Activated naive CD8-positive, alpha-beta T cell treated with anti-CD3 and anti-CD28 coated beads, Interleukin-2, amount 50 U/mL, for 16 hours (primary cell): ENCODE results near the gene HNRNPUL2.
"Not testable (repeated sequence)": the region's sequence is repeated elsewhere in the genome, so short reads cannot be mapped to it uniquely, and the experiment has no call there.

Experiments used
- DNase-seq: peaks from one replicate; pipeline ENCODE4 v3.0.0-alpha.2; 2020; ENCODE audit warnings: low read depth, low spot score

HNRNPUL2 gene

GRCh38 chr11:62727165-62727871, at the start of gene HNRNPUL2:
Gene HNRNPUL2, minus strand, starts transcription at chr11:62727457. Its CDS starts 301 bp downstream, at chr11:62727156.
- DNase-seq = peak; percentile 95

- no peak for DNase-seq
These were observed 48.4 kb upstream of the HNRNPUL2 start for GRCh38 chr11:62775646-62776045.

DNA sequence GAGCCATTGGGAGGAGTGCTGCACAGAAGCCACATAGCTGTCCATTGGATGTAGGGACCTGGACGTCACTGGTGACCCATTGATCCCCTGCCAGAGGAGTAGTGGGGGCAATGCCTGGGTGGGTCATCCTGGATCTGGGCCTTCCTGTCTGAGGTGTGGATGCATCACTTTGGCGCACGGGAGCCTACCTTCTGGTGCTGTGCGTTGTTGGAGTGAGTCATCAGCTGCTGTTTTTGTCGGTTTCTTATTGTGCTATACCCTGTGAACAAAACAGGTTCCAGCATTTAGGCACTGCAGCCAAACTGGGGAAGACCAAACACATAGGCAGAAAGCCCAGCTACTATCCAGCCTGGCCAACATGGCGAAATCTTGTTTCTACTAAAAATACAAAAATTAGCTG, 47.1 kb upstream of the HNRNPUL2 start:
- DNase-seq = no peak

DNA sequence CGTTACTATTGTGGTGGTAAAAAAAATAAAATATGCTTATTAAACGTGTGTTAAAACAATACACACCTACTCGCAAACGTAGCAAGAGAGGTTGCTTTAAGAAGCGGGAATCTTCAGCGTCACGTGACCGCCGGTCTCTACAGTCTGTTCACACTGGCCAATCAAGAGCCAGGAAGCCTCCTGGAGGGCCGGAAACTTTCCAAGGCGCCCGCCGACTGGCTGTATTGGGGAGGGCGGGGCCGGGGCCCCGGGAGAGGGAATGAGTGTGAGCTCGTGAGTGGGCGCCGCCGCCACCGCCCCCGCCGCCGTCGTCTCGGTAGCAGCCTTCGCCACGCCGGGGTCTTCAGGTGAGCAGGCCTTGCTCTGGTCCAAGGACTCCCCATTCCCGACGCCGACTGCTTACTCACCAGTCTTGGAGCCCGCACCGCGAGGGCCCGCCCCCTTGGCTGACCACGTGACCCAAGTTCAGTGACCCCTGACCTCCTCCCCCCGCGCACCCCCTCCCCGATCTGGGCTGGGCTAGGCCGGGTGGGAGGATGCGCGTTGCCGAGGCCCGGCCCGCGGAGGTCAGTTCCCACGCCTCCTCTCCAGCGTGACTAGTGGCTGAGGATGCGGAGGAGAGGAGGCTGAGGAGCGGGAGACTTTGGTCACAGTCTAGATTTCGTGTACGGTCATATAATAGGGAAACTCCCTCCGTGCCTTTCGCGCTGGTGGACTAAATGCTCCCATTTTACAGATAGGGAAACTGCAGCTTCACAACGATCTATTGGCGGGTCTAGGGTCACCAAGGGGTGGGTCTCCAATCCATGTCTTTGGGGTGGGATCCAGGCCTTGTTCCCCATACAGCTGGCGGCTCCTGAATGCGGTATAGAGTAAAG, 44.1 kb upstream of the HNRNPUL2 start, which contains the start of gene TAF6L:
Gene TAF6L (plus strand): TSS at position 253 of the 878 bp plus-strand sequence. CDS start 4,388 bp downstream, outside the sequence.
- DNase-seq = peak; percentile 83

DNA sequence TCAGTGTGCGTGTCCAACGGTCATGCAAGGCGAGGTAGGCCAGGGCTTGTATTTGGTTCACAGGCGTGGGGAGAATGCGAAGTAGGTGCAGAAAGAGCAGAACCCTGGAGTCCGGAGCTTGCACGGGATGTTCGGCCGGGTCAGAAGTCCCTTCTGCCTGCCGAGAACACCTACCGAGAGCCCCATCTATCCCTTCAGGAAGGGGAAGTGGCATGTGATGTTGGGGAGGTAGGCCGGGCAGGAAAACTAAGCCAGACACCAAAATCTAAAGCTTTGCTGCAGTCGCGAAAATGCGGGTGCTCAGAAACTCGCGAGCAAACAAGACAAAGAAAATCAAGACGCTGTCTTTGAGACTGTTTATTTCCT, 43.5 kb upstream of the HNRNPUL2 start:
- no peak for DNase-seq

DNA sequence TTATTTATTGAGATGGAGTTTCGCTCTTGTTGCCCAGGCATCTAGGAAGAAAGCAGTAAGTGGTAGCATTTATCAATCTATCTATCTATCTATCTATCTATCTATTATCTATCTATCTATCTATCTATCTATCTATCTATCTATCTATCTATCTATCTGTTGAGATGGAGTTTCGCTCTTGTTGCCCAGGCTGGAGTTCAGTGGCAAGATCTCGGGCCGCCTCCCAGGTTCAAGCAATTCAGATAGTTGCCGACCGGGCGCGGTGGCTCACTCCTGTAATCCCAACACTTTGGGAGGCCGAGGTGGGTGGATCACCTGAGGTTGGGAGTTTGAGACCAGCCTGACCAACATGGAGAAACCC, 33.6 kb upstream of the HNRNPUL2 start:
- DNase-seq = not testable (repeated sequence)

DNA sequence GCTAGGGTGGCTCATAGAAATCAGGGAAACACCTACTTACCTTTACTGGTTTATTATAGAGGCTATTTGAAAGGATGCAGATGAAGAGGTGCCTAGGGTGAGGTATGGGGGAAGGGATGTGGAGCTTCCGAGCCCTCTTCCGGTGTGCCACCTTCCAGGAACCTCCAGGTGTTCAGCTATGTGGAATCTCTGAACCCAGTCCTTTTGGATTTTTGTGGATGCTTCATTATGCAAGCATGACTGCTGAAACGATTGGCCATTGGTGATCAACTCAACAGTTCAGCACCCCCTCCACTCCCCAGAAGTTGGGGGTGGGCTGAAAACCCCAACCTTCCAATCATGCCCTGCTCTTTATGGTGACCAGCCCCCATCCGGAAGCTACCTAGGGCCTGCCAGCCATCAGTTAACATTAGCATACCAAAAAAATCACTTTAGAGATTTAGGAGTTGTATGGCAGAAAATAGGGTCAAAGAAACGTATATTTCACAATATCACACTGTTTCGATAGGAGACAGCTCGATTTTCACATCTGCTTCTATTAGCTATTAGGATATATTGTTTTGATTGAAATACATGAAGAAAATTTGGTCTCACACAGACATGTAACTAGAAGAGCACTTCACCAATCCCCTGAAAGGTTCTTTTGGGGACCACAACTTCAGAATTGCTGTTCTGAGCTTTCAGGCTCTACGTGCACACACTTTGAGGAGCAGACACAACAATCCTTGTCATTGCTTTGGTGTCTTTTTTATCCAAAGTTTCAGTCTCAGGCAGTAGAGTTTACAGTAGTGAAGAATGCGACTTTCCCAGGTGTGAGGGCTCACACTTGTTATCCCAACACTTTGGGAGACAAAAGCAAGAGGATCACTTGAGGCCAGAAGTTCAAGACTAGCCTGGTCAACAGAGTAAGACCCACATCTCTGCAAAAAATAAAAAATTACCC, 30.9 kb upstream of the HNRNPUL2 start:
- DNase-seq = no peak

DNA sequence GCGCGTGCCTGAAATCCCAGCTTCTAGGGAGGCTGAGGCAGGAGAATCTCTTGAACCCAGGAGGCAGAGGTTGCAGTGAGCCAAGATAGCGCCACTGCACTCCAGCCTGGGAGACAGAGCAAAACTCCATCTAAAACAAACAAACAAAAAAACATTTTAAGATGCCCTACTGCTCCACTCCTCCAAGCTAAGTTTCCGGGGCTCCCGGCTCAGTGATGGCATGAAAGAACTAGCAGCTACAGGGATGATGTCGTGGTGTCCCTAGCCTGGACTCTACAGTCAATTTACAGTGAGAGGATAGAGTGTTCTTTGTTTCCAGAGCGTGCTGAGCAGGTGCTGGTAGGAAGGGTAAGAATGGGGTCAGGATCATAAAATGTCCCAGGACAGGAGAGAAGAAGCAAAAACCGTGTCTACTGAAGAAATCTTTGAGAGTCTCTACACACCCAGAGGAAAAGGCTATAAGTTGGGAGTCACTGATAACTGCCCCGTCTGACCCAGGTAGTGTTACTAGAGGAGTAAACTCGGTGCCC, 27.9 kb upstream of the HNRNPUL2 start:
- no peak for DNase-seq

DNA sequence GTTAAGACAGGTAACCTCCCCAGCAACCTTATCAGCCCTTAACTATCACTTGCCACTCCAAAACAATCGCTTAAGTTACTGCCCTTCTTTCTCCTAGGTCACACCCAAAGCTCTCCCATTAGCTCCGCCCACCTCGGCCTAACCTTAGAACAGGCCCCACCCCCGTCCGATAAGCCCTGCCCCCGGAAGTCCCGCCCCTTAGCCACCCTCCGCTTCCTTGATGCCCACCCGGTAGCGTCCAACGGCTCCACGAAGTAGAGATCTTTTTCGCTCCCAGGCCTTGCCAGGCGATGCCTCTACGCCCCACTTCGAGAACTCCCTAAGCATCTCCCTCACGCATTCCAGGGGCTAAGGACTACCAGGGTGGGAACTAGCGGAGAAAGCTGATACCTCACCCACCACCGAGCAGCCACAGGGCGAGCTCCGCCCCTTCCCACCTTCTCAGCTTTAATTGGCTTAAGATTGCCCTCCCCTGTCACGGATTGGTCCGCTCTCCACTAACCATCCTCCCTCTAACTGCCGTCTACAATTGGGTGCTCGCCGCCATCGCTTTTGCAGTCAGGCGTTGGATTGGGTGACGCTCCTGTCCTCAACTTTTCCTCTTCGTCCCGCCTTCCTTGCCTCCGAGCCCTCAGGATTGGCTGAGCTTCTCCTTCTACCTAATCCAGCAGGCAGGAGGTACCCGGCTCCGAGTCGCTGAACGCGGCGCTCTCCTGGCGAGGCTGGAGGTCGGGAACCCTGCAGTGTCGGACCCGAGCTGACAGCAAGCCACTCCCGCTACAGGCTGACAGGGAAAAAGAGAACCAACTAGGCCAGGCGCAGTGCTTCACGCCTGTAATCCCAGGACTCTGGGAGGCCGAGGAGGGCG, 26.7 kb upstream of the HNRNPUL2 start, which contains the start of gene ZBTB3:
Gene ZBTB3 (minus strand): TSS at position 425 of the 868 bp plus-strand sequence. CDS start 496 bp downstream, outside the sequence.
- peak; percentile 89 for DNase-seq

DNA sequence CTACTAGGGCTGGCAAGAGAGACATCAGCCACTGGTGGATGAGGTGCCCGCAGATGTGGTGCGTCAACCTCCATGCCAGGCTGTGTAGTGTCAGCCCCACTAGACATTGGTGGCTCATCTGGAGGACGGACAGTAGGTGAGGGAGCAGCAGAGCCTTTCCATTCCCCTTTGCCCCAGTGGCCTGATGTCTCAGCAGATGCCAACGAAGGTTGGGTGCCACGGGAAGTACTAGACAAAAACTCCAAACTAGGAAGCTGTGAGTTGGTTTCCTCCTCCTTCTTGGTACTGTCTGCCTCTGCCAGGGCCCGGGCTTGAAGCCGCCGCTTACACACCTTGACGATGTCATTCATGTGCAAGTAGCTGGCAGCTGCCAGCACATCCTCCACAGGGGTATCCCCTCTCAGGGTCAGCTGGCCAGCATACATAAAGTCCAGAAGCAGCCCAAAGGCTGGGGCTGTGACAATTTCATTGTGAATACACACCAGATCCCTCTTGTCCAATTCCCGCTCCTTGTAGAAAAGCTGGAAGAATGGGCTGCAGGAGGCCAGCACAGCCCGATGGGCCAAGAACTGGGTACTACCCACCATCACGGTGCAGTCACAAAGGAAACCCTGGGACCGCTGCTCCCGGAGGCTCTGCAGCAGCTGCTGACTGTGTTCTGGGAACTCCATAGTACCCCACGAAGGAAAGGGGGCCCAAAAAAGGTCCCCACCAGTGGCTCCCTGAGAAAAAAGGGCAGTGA, 25.9 kb upstream of the HNRNPUL2 start:
- no peak for DNase-seq

GRCh38 chr11:62752177-62752785, 25.0 kb upstream of the HNRNPUL2 start:
- no peak for DNase-seq

DNA sequence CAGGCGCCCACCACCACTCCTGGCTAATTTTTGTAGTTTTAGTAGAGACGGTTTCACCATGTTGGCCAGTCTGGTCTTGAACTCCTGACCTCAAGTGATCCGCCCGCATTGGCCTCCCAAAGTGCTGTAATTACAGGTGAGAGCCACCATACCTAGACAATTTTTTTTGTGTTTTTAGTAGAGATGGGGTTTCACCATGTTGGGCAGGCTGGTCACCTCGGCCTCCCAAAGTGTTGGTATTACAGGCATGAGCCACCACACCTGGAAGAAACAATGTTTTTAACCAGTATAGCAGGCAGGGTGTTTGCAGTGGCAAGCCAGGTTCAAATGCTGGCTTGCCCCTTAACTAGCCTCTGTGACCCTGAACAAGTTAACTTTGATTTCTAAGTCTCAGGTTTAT, 22.7 kb upstream of the HNRNPUL2 start:
- DNase-seq = not testable (repeated sequence)

DNA sequence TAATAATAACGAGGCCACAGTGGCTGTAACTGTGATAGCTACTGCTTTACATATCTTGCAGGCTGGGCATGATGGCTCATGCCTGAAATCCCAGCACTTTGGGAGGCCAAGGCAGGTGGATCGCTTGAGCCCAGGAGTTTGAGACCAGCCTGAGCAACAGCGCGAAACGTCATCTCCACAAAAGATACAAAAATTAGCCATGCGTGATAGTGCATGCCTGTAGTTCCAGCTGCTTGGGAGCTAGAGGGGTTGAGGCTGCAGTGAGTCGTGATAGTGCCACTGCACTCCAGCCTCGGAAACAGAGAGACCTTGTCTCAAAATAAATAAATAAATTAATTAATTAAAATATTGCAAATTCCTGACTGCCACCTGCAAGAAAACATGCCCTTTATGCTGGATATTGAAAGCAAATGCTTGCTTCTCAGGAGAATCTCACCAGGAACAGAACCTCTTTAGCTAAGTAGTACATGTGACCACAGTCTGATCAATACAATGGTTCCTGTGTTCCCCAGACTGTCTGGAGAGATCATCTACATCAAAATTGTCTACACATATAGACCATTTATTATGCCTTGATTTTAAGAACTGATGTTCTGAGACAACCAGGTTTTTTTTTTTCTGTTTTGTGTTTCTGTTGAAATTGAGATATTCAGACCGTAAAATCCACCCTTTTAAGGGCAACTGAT, 20.4 kb upstream of the HNRNPUL2 start:
- no peak for DNase-seq

DNA sequence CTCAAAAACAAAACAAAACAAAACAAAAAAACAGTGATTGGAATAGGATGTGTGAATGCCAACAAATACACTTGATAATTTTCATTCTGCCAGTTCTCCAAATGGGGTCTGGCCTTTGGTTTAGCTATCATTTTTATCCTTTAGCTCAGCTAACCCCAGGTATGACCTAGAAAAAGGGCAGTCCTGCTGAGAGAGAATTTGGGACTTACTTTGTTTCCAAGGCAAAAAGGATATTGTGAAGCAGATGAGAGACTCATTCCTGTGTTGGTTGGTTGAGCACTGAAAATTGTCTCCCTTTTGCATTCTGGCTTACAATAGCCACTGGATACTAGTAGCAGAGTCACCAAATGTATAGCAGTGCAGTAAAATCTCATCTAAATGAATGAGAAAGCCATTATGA, 9.9 kb upstream of the HNRNPUL2 start:
- no peak for DNase-seq

GRCh38 chr11:62732830-62733229, 5.6 kb upstream of the HNRNPUL2 start:
- DNase-seq = no peak

DNA sequence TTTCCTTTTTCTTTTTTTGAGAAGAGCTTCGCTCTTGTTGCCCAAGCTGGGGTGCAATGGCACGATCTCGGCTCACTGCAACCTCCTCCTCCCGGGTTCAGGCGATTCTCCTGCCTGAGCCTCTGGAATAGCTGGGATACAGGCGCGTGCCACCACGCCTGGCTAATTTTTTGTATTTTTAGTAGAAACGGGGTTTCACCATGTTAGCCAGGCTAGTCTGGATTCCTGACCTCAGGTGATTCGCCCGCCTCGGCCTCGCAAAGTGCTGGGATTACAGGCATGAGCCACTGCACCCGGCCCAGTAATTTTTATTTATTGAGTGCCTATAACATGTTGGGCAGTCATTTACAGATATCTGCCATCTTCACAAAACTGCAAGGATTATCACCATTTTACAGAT, 2.8 kb upstream of the HNRNPUL2 start:
- DNase-seq = not testable (repeated sequence)

DNA sequence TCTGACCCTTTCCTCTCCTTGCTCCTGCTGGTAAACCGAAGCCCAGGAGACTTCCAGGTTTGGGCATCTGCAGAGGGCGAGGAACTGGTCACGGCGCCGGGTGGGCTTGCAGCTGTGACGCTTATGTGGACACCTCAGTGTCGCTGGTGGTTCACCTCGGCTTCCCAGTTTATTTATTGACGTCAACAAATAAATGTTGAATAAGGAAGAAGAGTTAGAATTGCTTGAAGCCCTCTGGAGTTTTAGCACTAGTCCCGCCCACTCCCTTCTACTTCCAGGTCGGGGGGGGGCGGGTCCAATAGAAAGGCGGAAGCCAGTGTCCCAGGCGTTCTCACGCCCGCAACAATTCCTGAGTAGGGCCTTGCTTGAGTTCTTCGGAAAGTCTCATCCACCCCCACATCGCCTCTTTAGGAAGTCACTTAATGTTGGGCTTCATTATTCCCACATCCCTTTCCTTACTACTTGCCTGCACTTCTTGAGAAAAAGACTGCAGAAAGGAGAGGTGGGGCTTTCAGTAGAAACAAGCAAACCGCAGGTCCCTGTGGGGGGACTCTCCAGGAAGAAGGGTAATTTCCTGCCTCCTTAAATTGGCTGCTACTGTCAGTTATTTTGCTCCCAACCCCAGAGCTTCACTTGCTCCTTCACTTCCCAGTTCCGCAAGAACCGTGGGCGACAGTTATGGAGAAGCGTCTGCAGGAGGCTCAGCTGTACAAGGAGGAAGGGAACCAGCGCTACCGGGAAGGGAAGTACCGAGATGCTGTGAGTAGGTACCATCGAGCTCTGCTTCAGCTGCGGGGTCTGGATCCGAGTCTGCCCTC, 1.1 kb upstream of the HNRNPUL2 start, which contains the start of gene TTC9C:
Gene TTC9C (plus strand): TSS at position 316 of the 818 bp plus-strand sequence. CDS start 363 bp downstream, at position 679.
- DNase-seq = peak; percentile 66

GRCh38 chr11:62727872-62728170, 564 bp upstream of the HNRNPUL2 start:
- DNase-seq = peak; percentile 61
